GM21576 (cell line): Measurements from ENCODE around the gene SRPK2.
A peak's percentile ranks its signal among the peaks of the same experiment; 100 is the strongest.
"Not testable (repeated sequence)": the region's sequence is repeated elsewhere in the genome, so short reads cannot be mapped to it uniquely, and the experiment has no call there.

Source experiments
- ATAC-seq: cut with Tn5 transposase; IDR thresholded peaks from one replicate; pipeline ENCODE4 v1.9.1; 2021; ENCODE audit warnings: mild to moderate bottlenecking, moderate library complexity; ENCODE audit not compliant: unreplicated experiment

The SRPK2 gene

DNA sequence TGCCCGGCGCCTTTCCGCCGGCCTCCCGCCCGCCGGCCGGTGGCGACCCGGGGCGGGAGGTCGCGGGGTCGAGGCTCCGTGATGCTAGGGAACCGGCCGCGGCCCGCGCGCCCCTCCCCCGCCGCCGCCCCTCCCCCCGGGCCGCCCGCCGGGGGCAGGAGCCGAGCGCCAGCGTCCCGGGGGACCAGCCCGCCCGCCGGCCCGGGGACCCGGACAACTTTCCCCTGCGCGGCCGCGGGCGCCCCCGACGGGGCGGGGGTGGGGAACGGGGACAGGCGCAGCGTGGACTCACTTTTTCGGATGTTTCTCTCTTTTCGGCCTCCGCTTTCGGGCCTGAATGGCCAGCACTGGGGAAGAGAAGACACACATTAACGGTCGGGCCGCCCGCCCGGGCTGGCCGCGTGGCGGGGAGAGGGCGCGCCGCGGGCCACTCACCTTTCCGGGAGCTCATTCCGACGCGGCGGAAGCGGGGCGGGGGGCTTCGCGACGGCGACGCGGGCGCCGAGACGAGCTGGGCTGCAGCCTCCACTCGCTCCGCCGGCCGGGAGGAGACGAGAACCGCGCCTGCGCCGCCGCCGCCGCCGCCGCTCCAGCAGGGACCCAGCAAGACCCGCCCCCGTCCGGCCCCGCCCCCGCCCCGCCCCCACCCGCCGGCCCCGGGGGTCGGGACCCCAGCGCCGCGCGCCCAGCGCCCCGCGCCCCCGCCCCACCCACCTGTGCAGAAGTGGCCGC, at the start of gene SRPK2:
Gene SRPK2, minus strand, starts transcription at position 566 of the 732 bp plus-strand sequence.
- ATAC-seq, result peak; percentile 66

DNA sequence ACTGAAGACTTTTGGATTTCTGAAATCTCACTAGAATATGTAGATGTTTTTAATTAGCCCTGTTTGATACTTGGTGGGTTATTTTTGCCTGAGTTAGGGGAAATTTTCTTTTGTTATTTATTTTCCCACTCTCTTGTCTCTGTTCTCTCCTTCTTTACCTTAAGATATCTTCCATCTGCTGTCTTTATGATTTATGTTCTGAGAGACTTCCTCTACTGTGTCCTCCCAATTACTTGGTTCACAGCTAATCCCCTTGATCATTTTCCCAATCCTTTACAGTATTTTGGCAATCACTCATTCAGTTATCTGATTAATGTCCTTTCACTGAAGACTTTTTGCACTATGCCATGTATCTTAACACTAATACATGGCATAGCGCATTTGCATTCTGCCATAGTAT, 49.5 kb upstream of the SRPK2 start:
- no peak for ATAC-seq

DNA sequence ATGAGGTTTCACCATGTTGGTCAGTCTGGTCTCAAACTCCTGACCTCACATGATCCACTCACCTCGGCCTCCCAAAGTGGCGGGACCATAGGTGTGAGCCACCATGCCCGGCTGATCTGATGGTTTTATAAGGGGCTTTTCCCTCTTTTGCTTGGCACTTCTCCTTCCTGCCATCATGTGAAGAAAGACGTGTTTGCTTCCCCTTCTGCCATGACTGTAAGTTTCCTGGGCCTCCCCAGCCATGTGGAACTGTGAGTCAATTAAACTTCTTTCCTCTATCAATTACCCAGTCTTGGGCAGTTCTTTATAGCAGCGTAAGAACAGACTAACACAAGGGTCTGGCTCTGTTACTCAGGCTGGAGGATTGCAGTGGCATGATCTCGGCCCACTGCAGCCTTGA, 48.6 kb upstream of the SRPK2 start:
- not testable (repeated sequence) for ATAC-seq

DNA sequence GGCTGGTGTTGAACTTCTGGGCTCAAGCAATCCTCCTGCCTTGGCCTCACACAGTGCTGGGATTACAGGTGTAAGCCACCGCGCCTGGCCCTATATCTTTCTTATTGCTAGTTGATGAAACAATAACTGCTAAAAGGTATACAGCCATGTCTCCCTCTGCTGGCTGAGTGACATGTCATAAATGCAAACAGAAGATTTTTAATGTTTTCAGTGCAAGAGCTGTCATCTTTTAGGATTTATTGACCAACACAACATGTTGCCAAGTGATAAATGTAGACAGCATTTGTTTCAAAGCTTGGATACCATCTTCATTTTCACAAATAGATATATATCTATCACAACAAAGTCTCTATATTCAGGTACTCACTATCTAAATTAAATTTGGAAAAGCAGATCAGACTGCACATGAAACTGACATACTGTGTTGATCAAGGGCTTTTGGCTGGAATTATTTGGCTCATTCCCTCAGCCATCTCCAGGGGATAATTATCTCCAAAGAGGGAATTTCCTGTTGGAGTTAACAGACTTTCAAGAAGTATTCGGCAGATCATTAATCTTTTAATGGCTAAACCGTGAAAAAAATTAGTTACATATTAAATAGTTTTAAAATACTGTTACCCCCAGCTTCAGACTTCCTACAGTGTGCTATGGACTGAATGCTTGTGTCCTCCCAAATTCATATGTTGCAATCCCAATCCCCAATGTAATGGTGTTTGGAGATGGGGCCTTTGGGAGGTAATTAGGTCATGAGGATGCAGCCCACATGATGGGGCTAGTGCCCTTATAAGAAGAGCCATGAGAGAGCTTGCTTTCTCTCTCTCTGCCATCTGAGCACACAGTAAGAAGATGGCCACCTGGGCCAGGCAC, 41.3 kb upstream of the SRPK2 start:
- ATAC-seq, result no peak

DNA sequence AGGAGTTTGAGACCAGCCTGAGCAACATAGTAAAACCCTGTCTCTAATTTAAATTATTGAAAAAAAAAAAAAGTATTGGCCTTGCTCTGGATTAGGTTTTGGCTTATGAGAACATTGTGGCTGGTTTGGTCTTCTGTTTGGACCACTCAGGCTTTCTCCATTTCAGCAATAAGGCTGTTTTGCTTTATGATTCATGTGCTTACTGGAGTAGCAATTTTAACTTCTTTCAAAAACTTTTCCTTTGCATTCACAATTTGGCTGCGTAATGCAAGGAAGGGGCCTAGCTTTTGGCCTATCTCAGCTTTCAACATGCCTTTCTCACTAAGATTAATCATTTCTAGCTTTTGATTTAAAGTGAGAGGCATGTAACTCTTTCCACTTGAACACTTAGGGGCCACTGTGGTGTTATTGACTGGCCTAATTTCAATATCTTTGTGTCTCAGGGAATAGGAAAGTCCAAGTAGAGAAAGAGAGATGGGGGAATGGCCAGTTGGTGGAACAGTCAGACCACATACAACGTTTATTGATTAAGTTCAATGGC, 38.0 kb upstream of the SRPK2 start:
- no peak for ATAC-seq

DNA sequence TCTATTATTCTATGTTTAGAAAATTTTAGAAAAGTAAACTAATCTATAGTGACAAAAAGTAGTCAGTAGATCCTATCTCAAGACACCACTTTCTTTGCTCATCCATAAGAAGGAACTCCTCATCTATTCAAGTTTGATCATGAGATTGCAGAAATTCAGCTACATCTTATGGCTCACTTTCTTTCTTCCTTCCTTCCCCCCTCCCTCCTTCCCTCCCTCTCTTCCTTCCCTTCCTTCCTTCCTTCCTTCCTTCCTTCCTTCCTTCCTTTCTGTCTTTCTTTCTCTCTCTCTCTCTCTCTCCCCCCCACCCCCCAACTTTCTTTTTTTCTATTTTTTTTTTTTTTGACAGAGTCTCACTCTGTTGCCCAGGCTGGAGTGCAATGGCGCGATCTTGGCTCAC, 35.3 kb upstream of the SRPK2 start:
- no peak for ATAC-seq

DNA sequence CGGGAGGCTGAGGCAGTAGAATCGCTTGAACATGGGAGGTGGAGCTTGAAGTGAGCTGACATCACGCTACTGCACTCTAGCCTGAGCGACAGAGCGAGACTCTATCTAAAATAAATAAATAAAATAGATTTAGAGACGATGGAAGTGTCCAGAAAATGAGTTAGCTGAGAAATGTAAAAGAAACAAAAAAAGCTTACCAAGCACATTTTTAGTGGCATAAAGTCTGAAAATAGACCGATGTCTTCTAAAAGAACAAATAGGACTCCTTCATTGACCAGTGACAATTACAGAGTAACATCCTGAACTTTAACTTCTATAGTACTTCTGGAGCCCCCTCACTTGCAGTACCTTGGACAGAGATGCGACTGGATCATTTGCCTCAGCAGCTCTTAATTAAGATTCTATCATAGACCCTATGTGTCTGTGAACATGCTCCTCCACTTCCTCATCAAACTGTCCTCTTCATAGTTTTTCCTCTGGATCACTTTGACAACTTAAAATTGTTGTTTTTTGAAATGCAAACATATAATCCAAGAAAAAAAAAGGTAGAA, 25.2 kb upstream of the SRPK2 start:
- ATAC-seq, result no peak

DNA sequence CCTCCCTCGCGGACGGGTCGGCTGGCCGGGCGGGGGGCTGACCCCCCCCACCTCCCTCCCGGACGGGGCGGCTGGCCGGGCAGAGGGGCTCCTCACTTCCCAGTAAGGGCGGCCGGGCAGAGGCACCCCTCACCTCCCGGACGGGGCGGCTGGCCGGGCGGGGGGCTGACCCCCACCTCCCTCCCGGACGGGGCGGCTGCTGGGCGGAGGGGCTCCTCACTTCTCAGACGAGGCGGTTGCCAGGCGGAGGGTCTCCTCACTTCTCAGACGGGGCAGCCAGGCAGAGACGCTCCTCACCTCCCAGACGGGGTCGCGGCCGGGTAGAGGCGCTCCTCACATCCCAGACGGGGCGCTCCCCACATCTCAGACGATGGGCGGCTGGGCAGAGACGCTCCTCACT, 22.1 kb upstream of the SRPK2 start:
- ATAC-seq, result not testable (repeated sequence)

DNA sequence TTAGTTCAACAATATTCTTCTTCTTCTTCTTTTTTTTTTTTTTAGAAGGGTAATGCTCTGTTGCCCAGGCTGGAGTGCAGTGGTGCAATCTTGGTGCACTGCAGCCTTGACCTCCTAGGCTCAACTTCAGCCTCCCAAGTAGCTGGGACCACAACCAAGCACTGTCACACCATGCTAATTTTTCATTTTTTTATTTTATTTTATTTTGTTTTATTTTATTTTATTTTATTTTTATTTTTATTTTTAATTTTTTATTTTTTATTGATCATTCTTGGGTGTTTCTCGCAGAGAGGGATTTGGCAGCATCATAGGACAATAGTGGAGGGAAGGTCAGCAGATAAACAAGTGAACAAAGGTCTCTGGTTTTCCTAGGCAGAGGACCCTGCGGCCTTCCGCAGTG, 21.1 kb upstream of the SRPK2 start:
- not testable (repeated sequence) for ATAC-seq

DNA sequence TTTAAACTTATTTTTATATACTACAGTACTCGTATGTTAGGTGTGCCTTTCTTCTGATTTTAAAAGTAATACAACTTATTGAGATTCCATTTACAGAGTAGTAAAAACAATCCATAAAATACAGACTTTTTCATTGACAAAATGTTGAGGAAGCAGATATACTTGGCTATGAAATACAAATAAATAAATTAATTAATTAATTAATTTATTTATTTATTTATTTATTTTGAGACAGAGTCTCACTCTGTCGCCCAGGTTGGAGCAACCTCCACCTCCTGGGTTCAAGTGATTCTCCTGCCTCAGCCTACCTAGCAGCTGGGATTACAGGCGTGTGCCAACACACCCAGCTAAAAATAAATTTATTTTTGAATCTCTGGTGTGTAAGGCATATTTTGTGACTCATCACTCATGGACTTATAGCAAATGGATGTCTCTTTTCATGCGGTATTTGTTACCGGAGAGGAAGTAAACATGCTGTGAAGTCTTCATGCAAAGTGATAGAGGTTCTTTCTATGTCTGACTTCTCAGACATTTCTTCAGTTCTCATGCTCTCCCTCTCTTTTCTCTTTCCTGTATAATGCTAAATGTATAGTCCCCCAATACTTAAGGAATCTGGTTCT, 20.2 kb upstream of the SRPK2 start:
- ATAC-seq, result no peak

DNA sequence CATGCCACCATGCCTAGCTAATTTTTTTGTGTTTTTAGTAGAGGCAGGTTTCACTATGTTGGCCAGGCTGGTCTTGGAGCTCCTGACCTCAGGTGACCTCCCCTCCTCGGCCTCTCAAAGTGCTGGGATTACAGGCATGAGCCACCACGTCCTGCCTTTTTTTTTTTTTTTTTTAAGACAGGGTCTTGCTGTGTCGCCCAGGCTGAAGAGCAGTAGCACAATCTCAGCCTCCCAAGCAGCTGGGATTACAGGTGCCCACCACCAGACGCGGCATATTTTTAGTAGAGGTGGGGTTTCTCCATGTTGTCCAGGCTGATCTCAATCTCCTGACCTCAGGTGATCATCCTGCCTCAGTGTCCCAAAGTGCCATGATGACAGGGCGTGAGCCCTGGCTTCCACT, 14.4 kb upstream of the SRPK2 start:
- ATAC-seq, result no peak

DNA sequence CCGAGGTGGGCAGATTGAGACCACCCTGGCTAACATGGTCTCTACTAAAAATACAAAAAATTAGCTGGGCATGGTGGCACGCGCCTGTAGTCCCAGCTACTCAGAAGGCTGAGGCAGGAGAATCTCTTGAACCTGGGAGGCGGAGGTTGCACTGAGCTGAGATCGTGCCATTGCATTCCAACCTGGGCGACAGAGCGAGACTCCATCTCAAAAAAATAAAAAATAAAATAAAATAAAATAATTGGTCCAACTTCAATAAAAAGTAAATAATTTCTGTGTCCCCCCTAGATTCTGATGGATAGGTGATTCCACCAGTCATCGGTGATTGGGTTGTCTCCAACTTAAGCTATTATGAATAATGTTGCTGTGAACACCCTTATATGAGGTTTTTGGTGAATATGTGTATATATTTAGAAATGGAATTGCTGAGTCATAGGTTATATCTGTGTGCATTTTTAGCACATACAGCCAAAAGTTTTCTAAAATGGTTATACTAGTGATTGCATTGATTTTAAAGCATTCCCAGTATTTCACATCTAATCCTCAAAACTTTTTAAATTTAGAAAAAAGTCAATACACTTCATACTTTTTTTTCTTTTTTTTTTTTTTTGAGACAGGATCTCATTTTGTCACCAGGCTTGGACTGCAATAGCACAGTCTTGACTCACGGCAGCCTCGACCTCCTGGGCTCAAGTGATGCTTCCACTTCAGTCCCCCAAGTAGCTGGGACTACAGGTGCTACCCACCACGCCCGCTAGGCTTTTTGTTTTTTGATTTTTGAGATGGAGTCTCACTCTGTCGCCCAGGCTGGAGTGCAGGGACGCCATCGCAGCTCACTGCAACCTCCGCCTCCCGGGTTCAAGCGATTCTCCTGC, 13.7 kb upstream of the SRPK2 start:
- no peak for ATAC-seq

DNA sequence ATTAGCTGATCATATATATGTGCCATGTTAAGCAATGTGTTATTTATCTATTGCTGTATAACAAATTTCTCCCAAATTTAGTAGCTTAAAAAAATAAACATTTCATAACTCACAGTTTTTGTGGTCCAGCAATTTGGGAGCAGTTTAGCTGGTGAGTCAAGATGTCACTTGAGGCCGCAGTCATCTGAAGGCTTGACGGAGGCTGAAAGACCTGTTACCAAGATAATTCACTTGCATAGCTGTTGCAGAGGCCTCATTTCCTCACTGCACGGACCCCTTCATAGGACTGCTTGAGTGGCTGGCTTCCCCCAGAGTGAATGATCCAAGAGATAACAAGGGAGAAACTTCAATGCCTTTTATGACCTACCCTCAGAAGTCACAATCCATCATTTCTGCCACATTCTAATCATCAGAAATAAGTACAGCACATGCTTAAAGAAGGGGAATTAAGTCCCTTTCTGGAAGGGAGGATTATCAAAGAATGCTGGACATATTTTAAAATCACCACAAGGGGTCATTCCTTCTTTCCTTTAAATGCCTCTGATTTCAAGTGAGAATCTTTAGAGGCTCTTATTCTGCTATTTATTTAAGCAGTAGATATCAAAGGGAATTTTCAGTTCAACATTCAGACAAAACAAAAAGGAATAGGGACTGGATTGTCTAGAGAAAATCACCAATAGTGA, 10.5 kb upstream of the SRPK2 start:
- ATAC-seq, result no peak

DNA sequence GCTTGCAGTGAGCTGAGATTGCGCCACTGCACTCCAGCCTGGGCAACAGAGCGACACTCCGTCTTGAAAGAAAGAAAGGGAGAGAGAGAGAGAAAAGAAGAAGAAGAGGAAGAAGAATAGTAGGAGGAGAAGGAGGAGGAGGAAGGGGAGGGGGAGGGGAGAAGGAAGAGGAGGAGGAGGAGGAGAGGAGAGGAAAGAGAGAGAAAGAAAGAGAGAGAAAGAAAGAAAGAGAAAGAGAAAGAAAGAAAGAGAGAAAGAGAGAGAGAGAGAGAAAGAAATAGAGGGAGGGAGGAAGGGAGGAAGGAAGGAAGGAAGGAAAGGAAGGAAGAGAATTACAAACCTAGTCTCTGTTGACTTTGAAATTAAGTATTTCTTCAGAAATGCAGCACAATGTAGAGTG, 7.8 kb upstream of the SRPK2 start:
- no peak for ATAC-seq

DNA sequence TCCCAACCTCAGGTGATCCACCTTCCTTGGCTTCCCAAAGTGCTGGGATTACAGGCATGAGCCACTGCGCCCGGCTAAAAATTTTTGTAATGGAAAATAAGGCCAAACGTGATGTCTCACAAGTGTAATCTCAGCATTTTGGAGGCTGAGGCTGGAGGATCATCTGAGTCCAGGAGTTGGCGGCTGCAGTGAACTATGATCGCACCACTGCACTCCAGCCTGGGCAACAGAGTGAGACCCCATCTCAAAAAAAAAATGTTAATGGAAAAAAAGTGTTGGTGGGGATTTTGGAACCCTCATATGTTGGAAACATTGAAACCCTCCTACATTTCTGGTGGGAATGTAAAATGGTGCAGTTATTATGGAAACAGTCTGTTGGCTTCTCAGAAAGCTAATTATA, 2.7 kb upstream of the SRPK2 start:
- ATAC-seq, result no peak

DNA sequence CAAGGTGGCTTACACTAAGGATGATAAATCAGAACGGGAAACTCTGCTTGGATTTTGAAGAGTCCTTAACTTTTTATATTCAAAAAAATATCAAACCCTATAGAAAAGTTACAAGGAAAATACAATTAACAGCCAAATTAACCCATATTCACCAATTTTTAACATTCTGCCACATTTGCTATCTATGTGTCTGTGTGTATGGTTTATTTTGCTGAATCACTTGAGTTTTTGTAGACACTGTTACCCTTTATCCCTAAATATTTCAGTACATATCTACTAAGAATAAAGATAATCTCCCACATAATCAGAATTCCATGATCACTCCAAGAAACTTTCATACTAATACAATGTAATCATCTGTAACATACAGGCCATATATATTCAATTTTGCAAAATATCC, 1.2 kb upstream of the SRPK2 start:
- ATAC-seq, result no peak

DNA sequence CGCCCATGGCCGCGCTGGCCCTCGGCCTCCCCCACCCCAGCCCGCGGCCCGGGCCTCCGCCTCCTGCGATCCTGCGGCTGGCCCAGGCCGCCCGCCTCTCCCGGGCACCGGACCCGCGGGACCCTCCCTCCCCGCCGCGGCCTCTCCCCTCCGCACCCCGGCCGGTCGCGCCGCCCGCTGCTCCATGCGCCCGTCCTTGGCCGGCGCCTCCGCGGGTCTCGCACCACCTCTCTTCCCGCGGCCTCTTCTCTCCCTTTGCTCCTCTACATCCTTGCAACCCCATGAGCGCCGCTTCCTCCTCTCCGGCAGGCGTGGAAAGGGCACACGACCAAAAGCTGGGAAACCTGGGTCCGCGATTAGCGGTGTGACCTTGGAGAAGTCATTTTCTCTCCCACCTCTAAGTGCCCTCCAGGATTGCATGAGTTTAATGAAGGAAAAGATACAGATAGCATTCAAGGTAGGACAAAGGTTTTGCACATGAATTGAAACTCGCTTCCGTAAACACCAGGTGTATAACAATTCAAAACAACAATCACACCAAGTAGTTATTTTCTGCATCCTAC, 448 bp upstream of the SRPK2 start:
- ATAC-seq, result peak; percentile 24

DNA sequence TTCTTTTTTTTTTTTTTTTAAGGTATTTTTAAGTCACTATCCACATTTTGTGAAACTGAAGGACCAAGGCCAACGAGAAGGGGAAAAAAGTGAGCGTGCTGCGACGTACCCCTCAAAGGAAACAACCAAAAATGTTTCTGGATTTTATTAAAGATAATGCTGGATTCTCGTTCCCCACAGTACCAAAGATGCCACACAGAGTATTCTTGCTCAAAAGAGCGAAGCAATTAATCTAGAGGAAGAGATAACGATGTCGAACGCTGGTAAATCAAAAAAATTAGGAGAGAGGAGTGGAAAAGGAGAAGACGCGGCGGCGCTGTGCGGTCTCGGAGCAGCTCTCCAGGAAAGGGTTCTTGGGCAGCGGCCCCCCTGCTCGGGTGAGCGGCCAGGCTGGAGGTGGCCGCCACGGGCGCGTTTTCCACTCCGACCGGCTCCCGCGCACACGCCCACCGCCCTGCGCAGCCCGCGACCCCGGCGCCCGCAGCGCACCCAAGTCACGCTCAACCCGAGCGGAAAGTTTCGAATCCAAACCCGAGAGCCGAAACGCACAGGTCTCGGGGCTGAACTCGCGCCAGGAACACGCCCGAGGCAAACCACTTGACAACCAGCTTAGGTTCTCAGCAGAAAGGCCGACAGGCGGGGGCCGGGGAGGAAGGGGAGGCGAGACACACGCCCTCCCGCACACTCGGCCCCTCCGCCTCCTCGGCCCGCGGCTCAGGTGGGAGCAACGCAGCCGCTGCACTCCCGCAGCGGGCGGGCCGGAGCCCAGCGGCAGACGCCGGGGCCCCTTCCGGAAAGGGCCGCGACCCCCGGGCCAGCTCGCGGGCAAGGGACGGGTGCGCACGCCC, 989 bp downstream of the SRPK2 start:
- peak; percentile 40 for ATAC-seq
